DOHH2 (cell line): Measurements from ENCODE around the gene FBXO4.

Experiments
- H3F3A ChIP-seq: fragments of 200-600 bp; sonication (generic), shearing (Covaris generic); 2 replicates; pipeline ENCODE4 v1.6.0; 2016; ENCODE audit warnings: antibody characterized with exemption, mild to moderate bottlenecking; ENCODE audit not compliant: control insufficient read depth, insufficient read depth
- H3K27ac ChIP-seq: fragments of 200-600 bp; sonication (generic); 2 replicates; pipeline ENCODE4 v1.5.1; 2014; ENCODE audit warnings: low read depth, mild to moderate bottlenecking, low read length, moderate library complexity
- H3K27me3 ChIP-seq: fragments of 200-600 bp; sonication (generic); 2 replicates; pipeline ENCODE4 v1.6.1; 2014; ENCODE audit warnings: mild to moderate bottlenecking, low read length, mixed read lengths; ENCODE audit not compliant: control insufficient read depth
- H3K36me3 ChIP-seq: fragments of 200-600 bp; sonication (generic); 2 replicates; pipeline ENCODE4 v1.6.1; 2014; ENCODE audit warnings: mild to moderate bottlenecking, low read length, moderate library complexity, mixed read lengths; ENCODE audit not compliant: control insufficient read depth
- H3K4me1 ChIP-seq: fragments of 200-600 bp; sonication (generic); 2 replicates; pipeline ENCODE4 v1.6.1; 2014; ENCODE audit warnings: mild to moderate bottlenecking, low read length, mixed read lengths; ENCODE audit not compliant: control insufficient read depth
- H3K4me2 ChIP-seq: fragments of 200-600 bp; sonication (generic); 2 replicates; pipeline ENCODE4 v1.6.0; 2014; ENCODE audit warnings: mild to moderate bottlenecking, low read length, moderate library complexity
- H3K4me3 ChIP-seq: fragments of 200-600 bp; sonication (generic); 2 replicates; pipeline ENCODE4 v1.5.1; 2014; ENCODE audit warnings: mild to moderate bottlenecking, low read length, mixed read lengths
- H3K79me2 ChIP-seq: fragments of 200-600 bp; sonication (generic); 2 replicates; pipeline ENCODE4 v1.6.1; 2014; ENCODE audit warnings: mild to moderate bottlenecking, low read length, mixed read lengths; ENCODE audit not compliant: control insufficient read depth
- H3K9me2 ChIP-seq: fragments of 200-600 bp; sonication (generic); replicated peaks from 2 replicates; pipeline ENCODE4 v1.6.1; 2014; ENCODE audit warnings: mild to moderate bottlenecking, low read length, mixed read lengths; ENCODE audit not compliant: control insufficient read depth
- H3K9me3 ChIP-seq: fragments of 200-600 bp; sonication (generic); 2 replicates; pipeline ENCODE4 v1.6.1; 2014; ENCODE audit warnings: antibody characterized with exemption, low read length, mixed read lengths; ENCODE audit not compliant: control insufficient read depth, insufficient read depth
- H4K20me1 ChIP-seq: fragments of 200-600 bp; sonication (generic); 2 replicates; pipeline ENCODE4 v1.6.0; 2014; ENCODE audit warnings: low read depth, mild to moderate bottlenecking, antibody characterized with exemption, low read length, moderate library complexity; ENCODE audit not compliant: control insufficient read depth, insufficient read depth
- CTCF ChIP-seq: fragments of 200-600 bp; sonication (generic); IDR thresholded peaks from one replicate; pipeline ENCODE4 v1.5.1; 2014; ENCODE audit warnings: antibody characterized with exemption, mild to moderate bottlenecking, low read depth, low read length; ENCODE audit not compliant: poor library complexity, severe bottlenecking
- EZH2phosphoT487 ChIP-seq: fragments of 200-600 bp; sonication (generic); IDR thresholded peaks from 2 replicates; pipeline ENCODE4 v1.6.1; 2017; ENCODE audit warnings: borderline replicate concordance, mild to moderate bottlenecking, antibody characterized with exemption, low read length, moderate library complexity, mixed read lengths

FBXO4 gene

DNA sequence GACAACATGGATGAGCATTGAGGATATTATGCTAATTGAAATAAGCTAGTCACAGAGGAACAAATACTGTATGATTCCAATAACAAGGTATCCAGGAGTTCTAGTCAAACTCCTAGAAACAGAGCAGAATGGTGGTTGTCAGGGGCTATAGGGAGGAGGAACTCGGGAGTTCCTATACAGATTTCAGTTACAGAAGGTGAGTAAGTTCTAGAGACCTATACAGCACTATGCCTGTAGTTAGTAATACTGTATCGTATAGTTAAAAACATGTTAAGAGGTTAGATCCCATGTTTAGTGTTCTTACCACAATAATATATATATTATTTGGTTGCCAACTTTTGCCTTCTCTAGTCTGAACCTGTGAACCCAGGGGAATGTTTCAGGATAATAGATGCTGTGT lies 46.9 kb upstream of the FBXO4 start:
- H3K36me3 ChIP-seq = no peaks in the 10 kb centered on the region
- H3K4me1 ChIP-seq = no peaks in the 10 kb centered on the region
- H4K20me1 ChIP-seq = no peaks in the 10 kb centered on the region
- H3K27me3 ChIP-seq = no peaks in the 10 kb centered on the region
- H3F3A ChIP-seq = no peaks in the 10 kb centered on the region
- no peaks in the 10 kb centered on the region for H3K9me2 ChIP-seq
- H3K4me2 ChIP-seq = no peak overlapping the region
- no peaks in the 10 kb centered on the region for H3K9me3 ChIP-seq
- no peak overlapping the region for H3K4me3 ChIP-seq
- no peaks in the 10 kb centered on the region for H3K79me2 ChIP-seq
- TF ChIP-seq CTCF (no peak), EZH2phosphoT487 (no peak)
- no peak overlapping the region for H3K27ac ChIP-seq

- Histone ChIP-seq H3K27me3 (no peaks in the 10 kb centered on the region), H3K4me1 (no peaks in the 10 kb centered on the region), H3K79me2 (no peaks in the 10 kb centered on the region), H4K20me1 (no peaks in the 10 kb centered on the region), H3K9me3 (no peaks in the 10 kb centered on the region), H3K27ac (no peak overlapping the region), H3K9me2 (no peaks in the 10 kb centered on the region), H3F3A (no peaks in the 10 kb centered on the region), H3K36me3 (no peaks in the 10 kb centered on the region), H3K4me2 (no peak overlapping the region), H3K4me3 (no peak overlapping the region)
- TF ChIP-seq CTCF (no peak), EZH2phosphoT487 (no peak)
Observed at GRCh38 chr5:41878643-41879478, 46.2 kb upstream of the FBXO4 start.

GRCh38 chr5:41882765-41883164 lies 42.3 kb upstream of the FBXO4 start:
- Histone ChIP-seq H4K20me1 (no peaks in the 10 kb centered on the region), H3K4me2 (no peak overlapping the region), H3K9me2 (no peaks in the 10 kb centered on the region), H3K79me2 (no peaks in the 10 kb centered on the region), H3K27me3 (no peaks in the 10 kb centered on the region), H3K4me1 (no peaks in the 10 kb centered on the region), H3K27ac (no peak overlapping the region), H3K9me3 (no peaks in the 10 kb centered on the region), H3K36me3 (no peaks in the 10 kb centered on the region), H3F3A (no peaks in the 10 kb centered on the region), H3K4me3 (no peak overlapping the region)
- no peak for TF ChIP-seq CTCF
- no peak for TF ChIP-seq EZH2phosphoT487
